GM18519 (cell line): Measurements from ENCODE around the gene SDCBP2.

Experiments used
- ATAC-seq: cut with Tn5 transposase; IDR thresholded peaks from one replicate; pipeline ENCODE4 v1.9.1; 2021; ENCODE audit warnings: mild to moderate bottlenecking, moderate library complexity; ENCODE audit not compliant: unreplicated experiment, low FRiP score

The SDCBP2 gene

DNA sequence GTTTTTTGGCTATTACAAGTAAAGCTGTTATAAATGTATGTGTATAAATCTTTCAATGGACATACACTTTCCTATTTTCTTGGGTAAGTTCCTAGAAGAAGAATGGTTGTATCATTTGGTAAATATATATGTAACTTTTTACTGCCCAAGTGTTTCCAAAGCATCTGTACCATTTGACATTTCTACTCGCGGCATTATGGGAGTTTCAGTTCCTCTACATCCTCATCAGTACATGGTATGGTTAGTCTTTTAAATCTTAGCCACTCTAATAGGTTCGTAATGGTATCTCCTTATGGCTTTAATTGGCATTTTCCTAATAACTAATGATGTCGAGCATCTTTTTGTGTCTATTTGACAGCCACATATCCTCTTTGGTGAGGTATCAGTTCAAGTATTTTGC, 49.9 kb downstream of the SDCBP2 start:
- ATAC-seq, result no peak

DNA sequence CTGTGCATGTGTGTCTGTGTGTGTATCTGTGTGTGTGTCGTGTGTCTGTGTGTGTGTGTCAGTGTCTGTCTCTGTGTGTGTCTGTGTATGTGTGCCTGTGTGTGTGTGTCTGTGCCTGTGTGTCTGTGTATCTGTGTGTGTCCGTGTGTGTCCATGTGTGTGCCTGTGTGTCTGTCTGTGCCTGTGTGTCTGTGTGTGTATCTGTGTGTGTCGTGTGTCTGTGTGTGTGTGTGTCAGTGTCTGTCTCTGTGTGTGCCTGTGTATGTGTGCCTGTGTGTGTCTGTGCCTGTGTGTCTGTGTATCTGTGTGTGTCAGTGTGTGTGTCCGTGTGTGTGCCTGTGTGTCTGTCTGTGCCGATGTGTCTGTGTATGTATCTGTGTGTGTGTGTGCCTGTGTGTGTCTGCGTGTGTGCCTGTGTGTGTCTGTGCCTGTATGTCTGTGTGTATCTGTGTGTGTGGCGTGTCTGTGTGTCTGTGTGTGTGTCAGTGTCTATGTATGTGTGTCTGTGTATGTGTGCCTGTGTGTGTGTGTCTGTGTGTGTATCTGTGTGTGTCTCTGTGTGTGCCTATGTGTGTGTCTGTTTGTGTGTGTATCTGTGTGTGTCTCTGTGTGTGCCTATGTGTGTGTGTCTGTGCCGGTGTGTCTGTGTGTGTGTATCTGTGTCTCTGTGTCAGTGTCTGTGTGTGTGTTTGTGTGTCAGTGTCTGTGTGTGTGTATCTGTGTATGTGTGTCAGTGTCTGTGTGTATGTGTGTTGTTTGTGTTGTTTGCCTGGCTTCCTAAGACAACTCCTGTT, 51.2 kb downstream of the SDCBP2 start:
- no peak for ATAC-seq

DNA sequence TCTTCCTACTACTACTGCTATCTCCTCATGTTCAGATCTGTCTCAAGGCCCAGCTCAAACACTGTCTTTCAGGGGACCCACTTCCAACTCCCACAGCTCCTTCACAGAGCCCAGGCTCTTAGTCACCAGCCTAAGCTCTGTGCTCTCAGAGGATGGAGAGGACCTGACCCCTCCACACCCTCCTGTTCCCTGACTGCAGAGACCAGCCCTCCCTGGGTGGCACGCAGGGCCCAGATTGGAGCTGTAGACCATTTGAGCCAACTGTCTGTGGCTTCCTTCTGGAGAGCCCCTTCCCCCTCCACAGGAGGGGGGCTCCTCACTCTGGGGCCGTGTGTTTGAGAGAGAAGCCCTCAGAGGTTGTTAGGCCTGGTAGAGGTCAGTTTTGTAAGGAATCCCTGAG, 53.0 kb downstream of the SDCBP2 start:
- no peak for ATAC-seq

DNA sequence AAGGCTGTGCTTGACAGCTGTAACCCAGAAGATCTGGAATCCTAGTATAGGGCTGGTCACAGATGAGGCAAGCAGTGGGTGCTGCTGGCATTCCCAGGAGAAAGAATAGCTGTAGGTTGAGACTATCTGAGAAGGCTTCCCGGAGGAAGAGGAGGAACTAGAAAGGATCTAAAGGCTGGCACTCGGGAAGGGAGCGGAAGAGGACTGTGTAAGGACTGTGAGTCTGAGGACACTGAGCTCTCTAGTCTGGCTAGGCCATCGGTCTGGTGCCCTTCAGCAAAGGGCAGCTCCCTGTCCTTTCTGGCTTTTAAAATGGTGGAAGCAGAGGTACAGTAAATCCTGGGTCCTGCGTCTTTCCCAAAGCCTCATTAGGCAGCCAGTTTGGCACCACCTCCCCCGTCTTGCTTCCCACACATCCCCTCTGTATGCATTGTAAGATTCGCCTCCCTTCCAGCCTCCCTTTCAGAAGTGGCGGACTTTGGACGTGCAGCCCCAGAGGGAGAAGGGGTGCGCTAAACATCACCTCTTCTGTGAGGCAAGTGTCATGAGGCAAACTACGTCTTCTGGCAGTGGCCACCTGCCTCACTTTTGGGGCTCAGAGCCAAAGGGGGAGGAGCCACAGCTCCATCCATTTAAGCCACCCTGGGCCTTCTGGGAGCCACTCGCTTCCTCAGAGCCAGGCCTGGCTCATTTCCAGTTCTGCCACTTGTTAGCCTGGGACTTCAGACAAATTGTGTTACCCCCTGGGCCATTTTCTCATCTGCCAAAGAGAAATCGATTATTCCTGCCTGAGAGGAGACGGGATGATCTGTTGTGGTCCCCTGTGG, 54.2 kb downstream of the SDCBP2 start:
- no peak for ATAC-seq

DNA sequence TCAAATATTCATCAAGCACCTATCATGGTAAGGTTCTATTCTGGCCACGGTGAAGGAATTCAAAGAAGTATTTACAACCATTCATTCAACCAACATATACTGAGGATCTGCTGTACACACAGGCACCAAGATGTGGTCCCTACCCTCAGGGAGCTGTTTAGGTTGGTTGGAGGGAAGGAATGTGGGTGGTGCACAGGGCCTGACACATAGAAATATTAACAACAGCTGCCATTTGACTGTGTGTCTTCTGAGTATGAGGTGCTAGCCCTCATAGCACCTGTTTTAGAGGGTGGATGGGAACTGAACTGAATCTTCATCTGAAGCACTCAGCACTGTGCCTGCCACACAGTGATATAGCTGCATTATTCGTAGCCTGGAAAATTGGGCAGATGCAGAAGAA, 55.6 kb downstream of the SDCBP2 start:
- no peak for ATAC-seq

DNA sequence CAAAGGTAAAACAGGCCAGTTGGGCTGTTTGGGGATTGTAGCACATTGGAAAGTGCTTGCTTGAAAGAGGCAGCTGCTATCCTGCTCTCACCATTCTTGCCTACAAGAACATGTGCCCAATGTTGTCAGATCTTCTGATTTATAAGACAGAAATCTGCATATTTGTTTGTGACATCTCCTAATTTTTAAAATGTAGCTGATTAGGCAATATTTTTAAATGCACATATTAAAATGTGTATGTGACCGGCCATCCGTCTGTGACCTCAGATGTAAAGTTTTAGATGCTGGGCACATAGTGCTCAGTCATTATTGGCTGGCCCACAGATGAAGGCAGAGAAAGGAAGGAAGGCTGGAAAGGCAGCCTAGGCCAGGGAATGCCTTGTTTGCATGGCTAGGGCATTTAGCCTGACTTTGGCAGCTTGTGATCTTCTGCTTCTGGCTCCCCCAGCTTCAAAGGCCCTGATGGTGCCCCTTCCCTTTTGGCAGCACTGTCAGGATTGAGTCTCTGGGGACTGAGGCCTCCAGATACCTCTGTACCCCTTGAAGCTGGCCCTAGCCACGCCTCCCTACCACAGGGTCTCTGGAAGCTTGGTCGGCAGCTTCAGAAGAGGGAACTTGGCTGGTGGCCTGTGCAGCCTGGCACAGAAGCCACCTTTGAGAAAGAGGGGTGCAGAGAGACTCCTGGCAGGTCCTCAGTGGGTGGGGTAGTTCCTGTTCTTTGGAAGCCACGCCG, 56.4 kb downstream of the SDCBP2 start:
- no peak for ATAC-seq

DNA sequence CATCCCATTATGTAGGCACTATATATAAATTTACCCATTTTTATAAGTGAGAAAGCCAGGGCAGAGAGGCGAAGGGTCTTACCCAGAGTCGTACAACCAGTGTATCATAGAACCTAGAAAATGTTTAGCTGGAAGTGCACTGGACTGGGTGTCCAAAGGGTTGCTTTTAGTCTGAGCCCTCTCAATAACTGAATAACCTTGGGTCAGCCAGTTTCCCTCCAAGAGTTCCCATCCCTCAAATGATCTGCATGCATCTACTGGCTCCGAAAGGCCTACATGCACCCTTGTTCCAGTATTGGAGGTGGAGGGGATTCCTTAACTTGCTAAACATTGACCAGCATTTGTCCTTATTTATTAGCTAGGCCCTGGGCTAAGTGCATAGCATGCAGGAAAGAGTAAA, 59.1 kb downstream of the SDCBP2 start:
- ATAC-seq, result no peak

DNA sequence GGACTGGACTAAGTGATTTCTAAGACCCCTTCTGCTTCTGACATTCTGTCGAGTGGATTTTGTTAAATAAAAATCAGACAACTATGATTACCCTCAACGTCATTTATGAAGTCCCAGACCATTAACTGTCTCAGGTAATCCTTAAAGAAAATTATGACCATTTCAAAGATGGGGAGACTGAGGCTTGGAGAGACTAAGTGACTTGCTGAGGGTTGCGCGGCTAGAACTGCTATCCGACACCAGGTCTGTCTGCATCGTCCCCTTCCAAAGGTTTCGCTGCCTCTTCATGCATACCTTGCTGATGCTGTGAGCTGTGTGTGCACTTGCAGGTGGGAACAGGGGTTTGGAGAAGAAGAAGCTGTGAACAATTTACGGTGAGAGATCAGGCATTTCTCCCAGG, 59.7 kb downstream of the SDCBP2 start:
- no peak for ATAC-seq

DNA sequence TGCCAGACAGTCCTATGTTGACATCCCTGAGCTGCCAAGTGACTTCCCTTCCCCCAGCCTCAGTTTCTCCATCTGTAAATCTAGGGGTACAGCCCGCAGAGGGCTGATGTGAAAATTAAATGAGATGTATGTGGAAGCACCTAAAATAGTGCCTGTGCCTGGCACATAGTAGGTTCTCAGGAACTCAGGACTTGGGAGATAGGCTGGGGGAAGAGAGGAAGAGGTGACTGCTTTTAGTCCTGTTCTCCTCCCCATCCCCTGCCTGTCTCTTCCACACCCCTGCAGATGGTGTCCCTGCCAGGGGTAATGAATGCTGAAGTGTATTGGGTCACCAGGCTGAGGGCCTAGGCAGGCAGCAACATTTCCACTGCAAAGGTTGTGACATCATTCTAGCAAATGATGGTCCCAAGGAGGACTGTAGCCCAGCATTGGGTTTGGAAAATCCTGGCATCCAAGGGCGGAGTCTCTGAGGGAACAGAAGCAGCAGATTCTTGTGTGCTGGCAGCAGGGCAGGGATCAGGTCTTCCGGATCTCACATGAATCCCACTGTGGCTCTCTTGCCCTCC, 61.0 kb downstream of the SDCBP2 start:
- no peak for ATAC-seq

DNA sequence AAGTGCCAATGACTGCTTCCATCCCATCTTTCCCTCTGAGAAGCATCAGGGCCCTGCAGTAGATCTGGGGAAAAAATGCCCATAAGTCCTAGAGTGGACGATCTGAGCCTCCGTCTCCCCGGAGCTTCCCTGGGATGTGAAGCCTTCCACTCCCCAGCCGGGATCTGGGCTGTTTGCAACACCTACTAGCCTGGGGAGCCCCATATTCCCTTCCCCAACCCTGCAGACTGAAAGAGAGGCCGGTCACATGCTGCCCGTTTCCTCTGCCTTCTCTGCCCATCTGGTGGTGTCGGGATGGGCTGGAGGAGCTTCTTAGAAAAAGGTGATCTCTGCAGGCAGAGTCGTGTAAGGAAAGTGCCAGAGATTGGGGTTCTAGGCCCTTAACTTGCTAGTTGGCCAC, 61.8 kb downstream of the SDCBP2 start:
- no peak for ATAC-seq

DNA sequence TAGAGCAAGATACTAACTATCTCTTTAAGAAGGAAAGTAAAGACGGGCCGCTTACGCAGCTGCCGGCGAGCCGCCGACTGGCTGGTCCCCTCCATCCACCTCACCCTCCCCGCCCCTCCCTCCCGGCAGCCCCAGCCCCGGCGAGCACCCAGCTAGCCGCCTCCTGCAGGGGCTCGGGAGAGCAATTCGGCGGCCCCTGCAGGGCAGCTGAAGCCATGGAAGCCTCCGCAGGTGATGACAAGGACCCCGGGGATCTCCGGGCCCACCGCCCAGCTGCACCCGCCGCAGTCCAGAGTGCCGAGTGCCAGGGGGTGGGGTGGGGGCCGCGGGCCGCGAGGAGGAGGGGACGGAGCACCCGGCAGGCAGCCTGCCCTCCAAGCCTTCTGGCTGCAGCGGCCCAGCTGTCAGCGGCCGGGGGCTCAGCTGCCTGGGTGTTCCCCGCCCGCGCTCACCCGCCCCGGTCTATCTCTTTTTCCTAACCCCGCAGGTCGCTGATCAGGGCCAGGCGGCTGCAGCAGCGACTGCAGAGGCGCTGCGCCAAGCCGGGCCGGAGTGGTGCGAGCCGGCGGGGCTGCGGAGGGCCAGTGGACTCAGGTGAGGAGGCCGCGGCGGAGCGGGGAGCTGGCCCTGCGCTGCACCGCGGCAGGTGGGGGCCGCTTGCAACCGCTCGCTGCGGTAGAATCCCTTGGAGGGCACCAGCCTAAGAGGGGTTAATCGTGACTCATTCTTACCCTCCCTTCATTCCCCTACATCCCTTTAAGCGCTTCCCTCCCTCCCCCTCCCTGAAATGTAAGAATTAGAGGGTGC, 62.6 kb downstream of the SDCBP2 start, which contains the start of gene SNPH:
SNPH (plus strand) TSS at position 128 of the 807 bp plus-strand sequence. CDS start 29,946 bp downstream, outside the sequence.
- ATAC-seq, result no peak

DNA sequence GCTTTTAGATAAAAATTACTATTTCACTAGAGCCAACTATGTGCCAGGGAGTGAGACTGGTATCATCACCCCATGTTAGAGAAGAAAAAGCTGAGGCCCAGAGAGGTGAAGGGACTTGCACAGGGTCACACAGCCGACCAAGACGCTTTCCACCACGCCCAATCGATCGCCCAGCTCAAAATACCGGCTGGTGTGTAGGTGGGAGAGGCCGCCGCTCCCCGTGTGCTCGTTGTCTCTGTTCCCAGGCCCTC, 63.1 kb downstream of the SDCBP2 start:
- no peak for ATAC-seq

DNA sequence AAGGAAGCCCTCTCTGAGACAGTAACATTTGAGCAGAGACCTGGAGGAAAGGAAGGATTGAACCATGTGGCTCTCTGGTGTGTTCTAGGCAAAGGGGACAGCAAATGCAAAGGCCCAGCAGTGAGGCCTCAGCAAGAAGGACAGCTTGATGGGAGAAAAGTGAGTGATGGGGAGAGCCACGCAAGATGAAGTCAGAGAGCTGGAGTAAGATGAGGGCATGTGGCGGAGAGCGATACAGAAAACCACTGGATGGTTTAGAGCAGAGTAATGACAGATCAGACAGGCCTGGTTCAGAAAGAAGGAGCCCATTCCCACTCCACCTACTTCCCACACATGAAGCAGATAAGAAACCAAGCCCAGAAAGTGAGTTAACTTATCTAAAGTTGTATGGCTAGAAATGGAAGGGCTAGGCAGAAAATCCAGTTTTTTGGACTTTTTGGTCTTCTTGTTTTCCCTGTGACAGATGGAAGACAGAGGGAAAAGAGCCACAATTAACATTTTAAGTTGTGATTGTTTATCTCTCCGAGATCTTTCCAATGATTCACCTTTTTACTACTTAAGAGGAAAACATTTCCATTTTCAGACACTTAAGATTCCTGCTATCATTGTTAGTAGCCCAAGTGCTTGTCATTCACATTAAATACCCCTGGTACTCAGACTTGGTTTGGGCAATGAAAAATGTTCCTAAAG, 63.6 kb downstream of the SDCBP2 start:
- ATAC-seq, result no peak

DNA sequence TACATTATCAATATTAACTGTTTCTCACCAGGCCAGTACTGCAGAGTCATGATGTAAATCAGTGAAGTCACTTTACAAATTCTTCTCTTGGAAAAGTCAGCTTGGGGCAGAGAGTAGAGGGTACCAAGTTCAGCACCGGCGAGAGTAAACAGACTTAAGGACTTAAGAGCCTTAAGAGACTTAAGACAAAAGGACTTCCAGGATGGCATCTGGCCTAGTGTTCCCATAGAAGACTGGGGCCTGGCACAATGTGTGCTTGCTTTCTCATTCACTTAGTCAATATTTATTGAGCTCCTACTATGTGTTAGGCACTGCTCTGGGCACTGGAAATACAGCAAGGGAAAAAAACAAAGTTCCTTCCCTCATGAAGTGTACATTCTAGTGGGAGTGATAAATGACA, 64.2 kb downstream of the SDCBP2 start:
- ATAC-seq, result no peak

DNA sequence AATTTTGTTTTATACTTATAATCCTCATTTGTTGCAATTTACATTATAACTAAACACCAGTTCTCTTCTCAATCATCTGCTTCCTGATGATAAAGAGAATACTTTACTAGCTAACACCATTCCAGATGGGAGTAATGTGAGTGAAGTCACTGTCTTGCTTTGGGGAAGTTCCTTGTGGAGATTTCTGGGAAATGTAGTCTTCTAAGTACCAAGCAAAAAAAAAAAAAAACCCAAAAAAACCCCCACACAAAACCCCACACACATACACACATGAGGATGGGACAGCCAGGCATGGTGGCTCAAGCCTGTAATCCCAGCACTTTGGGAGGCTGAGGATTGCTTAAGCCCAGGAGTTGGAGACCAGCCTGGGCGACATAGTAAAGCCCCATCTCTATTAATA, 65.1 kb downstream of the SDCBP2 start:
- ATAC-seq, result no peak
